ENCODE data around the gene MIGA1. TPM values are rescaled to one million over a fixed set of nuclear protein-coding genes. Genes with fewer than 3 reads are reported as not detected.
"Not testable (repeated sequence)": the region's sequence is repeated elsewhere in the genome, so short reads cannot be mapped to it uniquely, and the experiment has no call there.

The MIGA1 gene
- total RNA-seq, 1 donor from 2014 or later, result 15.8 TPM

DNA sequence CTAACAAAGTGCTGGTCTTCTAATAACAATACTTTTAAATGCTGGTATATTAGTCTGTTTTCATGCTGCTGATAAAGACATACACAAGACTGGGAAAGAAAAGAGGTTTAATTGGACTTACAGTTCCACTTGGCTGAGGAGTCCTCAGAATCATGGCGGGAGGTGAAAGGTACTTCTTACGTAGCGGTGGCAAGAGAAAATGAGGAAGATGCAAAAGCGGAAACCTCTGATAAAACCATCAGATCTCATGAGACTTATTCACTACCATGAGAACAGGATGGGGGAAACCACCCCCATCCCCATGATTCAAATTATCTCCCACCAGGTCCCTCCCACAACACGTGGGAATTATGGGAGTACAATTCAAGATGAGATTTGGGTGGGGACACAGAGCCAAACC is 139.5 kb downstream of the MIGA1 start:
- not testable (repeated sequence) for DNase-seq

GRCh38 chr1:77925518-77925917 is 146.1 kb downstream of the MIGA1 start:
- DNase-seq, result no peak

DNA sequence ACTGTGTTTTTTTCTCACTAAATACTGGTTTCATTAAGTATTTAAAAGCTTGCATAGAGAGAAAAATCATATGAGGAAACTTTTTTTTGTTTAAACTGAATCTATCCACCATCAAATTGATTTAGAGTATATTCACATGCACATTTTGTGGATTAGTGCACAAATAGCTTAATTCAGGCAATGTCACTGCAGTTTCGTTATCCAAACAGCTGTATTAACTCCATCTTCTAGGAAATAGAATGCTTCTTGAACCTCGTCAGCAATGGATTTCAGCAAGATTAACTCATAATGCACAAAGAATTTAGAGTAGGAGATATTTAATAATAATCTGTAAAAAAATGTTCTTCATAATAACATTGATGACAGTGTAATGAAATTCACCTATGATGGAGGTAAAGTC is 146.5 kb downstream of the MIGA1 start:
- DNase-seq, result no peak

DNA sequence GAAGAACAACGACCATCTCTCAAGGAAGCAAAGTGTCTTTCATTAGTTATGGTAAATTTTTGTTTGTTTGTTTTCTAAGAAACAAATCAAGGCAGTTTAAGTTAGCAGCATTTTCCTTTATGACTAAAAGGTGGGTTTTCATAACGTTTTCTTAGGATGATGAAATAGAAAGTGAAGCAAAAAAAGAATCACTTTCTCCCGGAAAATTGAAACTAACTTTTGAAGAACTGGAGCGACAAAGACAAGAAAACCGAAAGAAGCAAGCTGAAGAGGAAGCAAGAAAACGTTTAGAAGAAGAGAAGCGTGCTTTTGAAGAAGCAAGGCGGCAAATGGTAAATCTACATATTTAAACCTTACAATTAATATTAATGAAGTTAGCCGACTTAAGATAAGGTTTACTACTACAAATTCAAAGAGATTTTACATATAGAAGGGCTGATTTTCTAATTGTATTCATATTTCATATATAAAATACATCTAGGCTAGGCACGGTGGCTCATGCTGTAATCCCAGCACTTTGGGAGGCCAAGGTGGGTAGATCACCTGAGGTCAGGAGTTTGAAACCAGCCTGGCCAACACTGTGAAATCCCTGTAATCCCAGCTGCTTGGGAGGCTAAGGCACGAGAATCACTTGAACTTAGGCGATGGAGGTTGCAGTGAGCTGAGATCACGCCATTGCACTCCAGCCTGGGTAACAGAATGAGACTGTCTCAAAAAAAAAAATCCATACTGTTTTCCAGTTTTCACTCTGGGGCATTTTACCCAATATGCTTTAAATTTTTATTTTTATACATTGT is 147.3 kb downstream of the MIGA1 start:
- DNase-seq, result no peak

DNA sequence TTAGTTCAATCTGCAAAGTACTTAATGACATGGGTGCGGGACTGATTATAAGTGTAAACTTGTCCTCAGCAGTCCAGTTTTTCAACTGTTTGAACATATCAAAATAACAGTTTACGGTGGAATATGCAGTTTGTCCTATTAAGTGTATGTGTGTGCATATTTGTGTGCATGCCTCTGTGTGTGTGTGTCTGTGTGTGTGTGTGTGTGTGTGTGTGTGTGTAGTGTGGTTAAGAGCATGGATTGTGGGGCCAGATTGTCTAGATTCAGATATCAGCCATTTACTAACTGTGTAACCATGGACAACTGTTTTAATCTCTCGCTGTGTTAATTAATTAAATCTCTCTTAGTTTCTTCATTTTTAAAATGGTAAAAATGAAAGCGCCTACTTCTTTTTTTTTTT is 148.0 kb downstream of the MIGA1 start:
- no peak for DNase-seq

Other genes starting within 250 kb of the MIGA1 start
- gene ZZZ3, start 97.0 kb upstream of the MIGA1 start, total RNA-seq, result 80.3 TPM
- 124 TPM for gene USP33, start 19.8 kb upstream of the MIGA1 start, total RNA-seq
- gene NEXN, start 109.0 kb downstream of the MIGA1 start, total RNA-seq, result 12.2 TPM
- gene FUBP1, start 199.4 kb downstream of the MIGA1 start, total RNA-seq, result 180 TPM
- gene DNAJB4, start 225.3 kb downstream of the MIGA1 start, total RNA-seq, result 55.7 TPM

Data from skin of body (tissue), 2 donors.